ENCODE data around the gene TMOD2. TPM values are rescaled to one million over a fixed set of nuclear protein-coding genes. Genes with fewer than 3 reads are reported as not detected.

Gene TMOD2
- total RNA-seq, 1 experiment from 2014 or later = 5.7 TPM

- intact Hi-C loops (cut with micrococcal nuclease) = no loop called here
- ATAC-seq (no peak), DNase-seq (ENCODE audit: low read depth, low spot score) (no peak)
- no peaks in the 10 kb centered on the region for H4K20me1 ChIP-seq (ENCODE audit: insufficient read depth)
- TF ChIP-seq POLR2AphosphoS5 (IDR thresholded peaks at IDR 0.05; ENCODE audit: low read depth, low read length) (no peak), FOSL1 (IDR thresholded peaks at IDR 0.05; ENCODE audit: low read depth) (no peak), ZFX (IDR thresholded peaks at IDR 0.05) (no peak), SP1 (IDR thresholded peaks at IDR 0.05; ENCODE audit: low read depth) (no peak), SRF (IDR thresholded peaks at IDR 0.05; ENCODE audit: low read depth) (no peak), SIN3A (IDR thresholded peaks at IDR 0.05; ENCODE audit: low read depth) (no peak), ELF1 (IDR thresholded peaks at IDR 0.05; ENCODE audit: borderline replicate concordance, low read depth) (no peak), EGR1 (IDR thresholded peaks at IDR 0.05; ENCODE audit: low read depth) (no peak)
- no peaks in the 10 kb centered on the region for H3K79me2 ChIP-seq (ENCODE audit: insufficient read depth, low read length)
- H3K4me1 ChIP-seq (ENCODE audit: control insufficient read depth in 1 of 2, insufficient read depth in 2 of 2, low read length in 2 of 2) = no peaks in the 10 kb centered on the region
- no peak overlapping the region for H3K4me3 ChIP-seq (replicated peaks in 1 of 2; ENCODE audit: low read depth in 1 of 2, low read length in 2 of 2)
- CTCF ChIA-PET = no interaction called here
- no peaks in the 10 kb centered on the region for H3K27me3 ChIP-seq (ENCODE audit: insufficient read depth, low read length)
- no peaks in the 10 kb centered on the region for H3K9me3 ChIP-seq (ENCODE audit: control insufficient read depth in 1 of 2, insufficient read depth in 1 of 2, low read depth in 1 of 2, low read length in 2 of 2)
- RAD21 ChIA-PET (ENCODE audit: low non-redundant PET in 1 of 2, low total read pairs in 2 of 2, uncharacterized antibody in 2 of 2, unreplicated experiment in 2 of 2) = no interaction called here
- H2AFZ ChIP-seq (ENCODE audit: low read depth, low read length, poor library complexity, severe bottlenecking) = no peak overlapping the region
- H3K9ac ChIP-seq (ENCODE audit: low read length) = no peak overlapping the region
- no peaks in the 10 kb centered on the region for H3K36me3 ChIP-seq (ENCODE audit: control insufficient read depth in 1 of 2, insufficient read depth in 2 of 2, low read length in 2 of 2)
- no peak overlapping the region for H3K27ac ChIP-seq (ENCODE audit: low read depth, low read length)
- no peak overlapping the region for H3K4me2 ChIP-seq (ENCODE audit: low read length)
- BruUV-seq (replicated peaks) = no TSS peak
- POLR2A ChIA-PET = no interaction called here
- no peaks in the 10 kb centered on the region for H3K9me2 ChIP-seq (ENCODE audit: insufficient read depth)
Measured at GRCh38 chr15:51809457-51809856, 58.1 kb downstream of the TMOD2 start.

GRCh38 chr15:51812598-51812997, 61.2 kb downstream of the TMOD2 start:
- Histone ChIP-seq H3K27me3 (ENCODE audit: insufficient read depth, low read length) (no peaks in the 10 kb centered on the region), H4K20me1 (ENCODE audit: insufficient read depth) (no peaks in the 10 kb centered on the region), H3K9me3 (ENCODE audit: control insufficient read depth in 1 of 2, insufficient read depth in 1 of 2, low read depth in 1 of 2, low read length in 2 of 2) (no peaks in the 10 kb centered on the region), H3K9ac (ENCODE audit: low read length) (no peak overlapping the region), H3K9me2 (ENCODE audit: insufficient read depth) (no peaks in the 10 kb centered on the region), H3K27ac (ENCODE audit: low read depth, low read length) (no peak overlapping the region), H3K79me2 (ENCODE audit: insufficient read depth, low read length) (no peaks in the 10 kb centered on the region), H3K4me2 (ENCODE audit: low read length) (no peak overlapping the region), H3K4me3 (replicated peaks in 1 of 2; ENCODE audit: low read depth in 1 of 2, low read length in 2 of 2) (no peak overlapping the region), H2AFZ (ENCODE audit: low read depth, low read length, poor library complexity, severe bottlenecking) (no peak overlapping the region), H3K4me1 (ENCODE audit: control insufficient read depth in 1 of 2, insufficient read depth in 2 of 2, low read length in 2 of 2) (no peaks in the 10 kb centered on the region), H3K36me3 (ENCODE audit: control insufficient read depth in 1 of 2, insufficient read depth in 2 of 2, low read length in 2 of 2) (no peaks in the 10 kb centered on the region)
- DNase-seq (ENCODE audit: low read depth, low spot score) (no peak), ATAC-seq (no peak)
- CTCF ChIA-PET = no interaction called here
- BruUV-seq (replicated peaks) = no TSS peak
- intact Hi-C loops (cut with micrococcal nuclease) = no loop called here
- TF ChIP-seq SRF (IDR thresholded peaks at IDR 0.05; ENCODE audit: low read depth) (no peak), MAX (IDR thresholded peaks at IDR 0.05) (no peak), SP1 (IDR thresholded peaks at IDR 0.05; ENCODE audit: low read depth) (no peak), TCF7L2 (IDR thresholded peaks at IDR 0.05; ENCODE audit: borderline replicate concordance, extremely low read depth, insufficient read depth, insufficient read length) (no peak), ZBTB33 (IDR thresholded peaks at IDR 0.05; ENCODE audit: extremely low read depth, insufficient replicate concordance, low read length) (no peak)
- POLR2A ChIA-PET = interaction anchor here (1.0 kb wide), 1 partner anchor 18 kb away, joined by 3 read pairs; no protein-coding TSS in a partner anchor
- RAD21 ChIA-PET (ENCODE audit: low non-redundant PET in 1 of 2, low total read pairs in 2 of 2, uncharacterized antibody in 2 of 2, unreplicated experiment in 2 of 2) = no interaction called here
